Peyer's patch (tissue), 4 donors: ENCODE results near the gene UBE3B.

Experiments used
- POLR2A ChIP-seq, 2 donors: fragments of 450-650 bp; IDR thresholded peaks; one replicate each; pipeline ENCODE4 v1.5.1; 2017; ENCODE audit warnings: antibody characterized with exemption in 2 of 2, mild to moderate bottlenecking in 2 of 2, moderate library complexity in 2 of 2
- TF ChIP-seq, protein P1 (sequence below), 6 experiments: fragments of 450-650 bp in 4 of 6; fragments of 200-600 bp in 2 of 6; sonication (generic) in 1 of 6; IDR thresholded peaks; one replicate each; pipeline ENCODE4 v1.5.1; 2017 to 2019; ENCODE audit warnings: antibody characterized with exemption in 6 of 6, mild to moderate bottlenecking in 3 of 6, moderate library complexity in 1 of 6

DNA sequence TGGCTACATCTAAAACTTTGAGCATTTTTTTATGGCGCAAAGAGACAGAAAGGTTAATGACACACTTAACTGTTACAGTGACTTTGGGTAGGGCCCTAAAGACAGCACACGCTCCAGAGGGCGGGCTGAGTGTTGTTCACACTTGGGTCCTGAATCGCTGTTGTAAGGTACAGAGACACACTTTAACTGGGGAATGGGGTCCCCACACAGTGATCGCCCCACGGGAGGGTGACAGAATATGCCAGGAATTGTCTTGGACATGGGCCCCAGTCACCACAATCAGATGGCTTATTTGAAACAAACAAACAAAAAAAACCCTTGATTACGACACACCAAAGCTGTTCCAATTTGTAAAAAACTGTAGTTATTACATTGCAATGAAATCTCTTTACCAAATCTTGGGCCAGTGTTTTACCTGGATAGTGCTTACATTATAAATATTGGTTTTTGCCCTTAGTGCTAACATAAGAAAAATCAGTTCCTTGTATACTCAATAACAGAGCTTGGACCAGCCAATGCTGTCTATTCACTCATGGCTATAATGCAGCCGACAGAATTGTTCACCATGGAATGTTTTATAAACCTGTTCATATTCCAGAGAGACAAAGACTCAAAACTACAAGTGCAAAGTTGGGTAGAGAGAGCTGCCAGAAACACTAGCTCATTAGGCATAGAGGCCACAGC lies 28.6 kb upstream of the UBE3B start:
- TF ChIP-seq, protein P1, sequence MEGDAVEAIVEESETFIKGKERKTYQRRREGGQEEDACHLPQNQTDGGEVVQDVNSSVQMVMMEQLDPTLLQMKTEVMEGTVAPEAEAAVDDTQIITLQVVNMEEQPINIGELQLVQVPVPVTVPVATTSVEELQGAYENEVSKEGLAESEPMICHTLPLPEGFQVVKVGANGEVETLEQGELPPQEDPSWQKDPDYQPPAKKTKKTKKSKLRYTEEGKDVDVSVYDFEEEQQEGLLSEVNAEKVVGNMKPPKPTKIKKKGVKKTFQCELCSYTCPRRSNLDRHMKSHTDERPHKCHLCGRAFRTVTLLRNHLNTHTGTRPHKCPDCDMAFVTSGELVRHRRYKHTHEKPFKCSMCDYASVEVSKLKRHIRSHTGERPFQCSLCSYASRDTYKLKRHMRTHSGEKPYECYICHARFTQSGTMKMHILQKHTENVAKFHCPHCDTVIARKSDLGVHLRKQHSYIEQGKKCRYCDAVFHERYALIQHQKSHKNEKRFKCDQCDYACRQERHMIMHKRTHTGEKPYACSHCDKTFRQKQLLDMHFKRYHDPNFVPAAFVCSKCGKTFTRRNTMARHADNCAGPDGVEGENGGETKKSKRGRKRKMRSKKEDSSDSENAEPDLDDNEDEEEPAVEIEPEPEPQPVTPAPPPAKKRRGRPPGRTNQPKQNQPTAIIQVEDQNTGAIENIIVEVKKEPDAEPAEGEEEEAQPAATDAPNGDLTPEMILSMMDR (IDR thresholded peaks at IDR 0.05): no peak
- no peak for TF ChIP-seq POLR2A (IDR thresholded peaks at IDR 0.05)
